LNCaP clone FGC (cell line): Measurements from ENCODE around the gene SCAANT1.

Experiments
- DNase-seq: peaks from one replicate; pipeline ENCODE4 v3.0.0-alpha.2; 2011; ENCODE audit warnings: low read depth
- H3K4me3 ChIP-seq: 2 replicates; pipeline ENCODE4 v1.5.1; 2011; ENCODE audit warnings: mild to moderate bottlenecking, low read depth, low read length, control low read depth
- TF ChIP-seq, protein P1 (sequence below): IDR thresholded peaks from 2 replicates; pipeline ENCODE4 v1.5.1; 2012; ENCODE audit warnings: mild to moderate bottlenecking; ENCODE audit not compliant: control insufficient read depth, insufficient read depth; ENCODE audit errors: extremely low read depth

SCAANT1 gene

DNA sequence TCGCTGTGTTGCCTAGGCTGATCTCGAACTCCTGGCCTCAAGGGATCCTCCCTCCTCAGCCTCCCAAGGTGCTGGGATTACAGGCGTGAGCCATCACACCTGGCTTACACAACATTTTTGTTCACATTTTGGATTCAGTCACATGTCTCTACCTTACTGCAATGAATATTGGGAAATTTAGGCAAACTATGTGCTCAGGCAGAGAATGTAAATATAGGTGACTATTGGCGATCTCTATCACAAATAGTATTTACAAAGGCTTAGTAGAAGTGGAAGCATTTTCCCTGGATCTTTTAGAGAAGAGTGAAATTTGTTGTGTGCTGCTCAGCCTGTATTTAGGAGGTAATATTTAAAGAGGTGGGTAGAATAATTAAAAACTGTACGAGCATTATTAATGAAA is 20.7 kb downstream of the SCAANT1 start:
- TF ChIP-seq, protein P1, sequence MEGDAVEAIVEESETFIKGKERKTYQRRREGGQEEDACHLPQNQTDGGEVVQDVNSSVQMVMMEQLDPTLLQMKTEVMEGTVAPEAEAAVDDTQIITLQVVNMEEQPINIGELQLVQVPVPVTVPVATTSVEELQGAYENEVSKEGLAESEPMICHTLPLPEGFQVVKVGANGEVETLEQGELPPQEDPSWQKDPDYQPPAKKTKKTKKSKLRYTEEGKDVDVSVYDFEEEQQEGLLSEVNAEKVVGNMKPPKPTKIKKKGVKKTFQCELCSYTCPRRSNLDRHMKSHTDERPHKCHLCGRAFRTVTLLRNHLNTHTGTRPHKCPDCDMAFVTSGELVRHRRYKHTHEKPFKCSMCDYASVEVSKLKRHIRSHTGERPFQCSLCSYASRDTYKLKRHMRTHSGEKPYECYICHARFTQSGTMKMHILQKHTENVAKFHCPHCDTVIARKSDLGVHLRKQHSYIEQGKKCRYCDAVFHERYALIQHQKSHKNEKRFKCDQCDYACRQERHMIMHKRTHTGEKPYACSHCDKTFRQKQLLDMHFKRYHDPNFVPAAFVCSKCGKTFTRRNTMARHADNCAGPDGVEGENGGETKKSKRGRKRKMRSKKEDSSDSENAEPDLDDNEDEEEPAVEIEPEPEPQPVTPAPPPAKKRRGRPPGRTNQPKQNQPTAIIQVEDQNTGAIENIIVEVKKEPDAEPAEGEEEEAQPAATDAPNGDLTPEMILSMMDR, result no peak
- DNase-seq, result no peak
- H3K4me3 ChIP-seq, result no peak overlapping the region

DNA sequence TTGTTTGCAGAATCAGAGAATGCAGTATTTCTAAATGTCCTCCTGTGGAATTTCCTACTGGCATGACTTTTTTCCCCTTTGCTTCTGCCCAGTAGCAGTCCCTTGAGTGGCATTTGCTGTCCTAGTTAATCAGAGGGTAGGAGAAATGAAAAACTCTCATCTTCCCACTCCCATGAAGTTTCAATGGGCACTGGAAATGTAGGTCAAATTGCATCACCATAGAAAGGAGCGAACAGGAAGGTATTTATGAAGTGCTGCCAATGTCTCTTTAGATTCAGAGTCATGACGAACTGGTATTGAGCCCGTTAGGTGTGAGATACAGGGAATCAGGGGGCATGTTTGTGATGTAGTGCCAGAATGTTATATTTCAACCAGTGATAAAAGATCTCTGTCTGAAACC is 25.3 kb downstream of the SCAANT1 start:
- no peak for DNase-seq
- TF ChIP-seq, protein P1, result no peak

GRCh38 chr3:63880653-63881052 is 31.5 kb downstream of the SCAANT1 start:
- TF ChIP-seq, protein P1, result no peak
- H3K4me3 ChIP-seq, result no peak overlapping the region
- DNase-seq, result peak; percentile 36

More for the DNA sequence above, 25.3 kb downstream of the SCAANT1 start:
- no peak overlapping the region for H3K4me3 ChIP-seq

- no peak for DNase-seq
- no peak overlapping the region for H3K4me3 ChIP-seq
- TF ChIP-seq, protein P1, result no peak
Measured at GRCh38 chr3:63878394-63879060, 33.7 kb downstream of the SCAANT1 start.

DNA sequence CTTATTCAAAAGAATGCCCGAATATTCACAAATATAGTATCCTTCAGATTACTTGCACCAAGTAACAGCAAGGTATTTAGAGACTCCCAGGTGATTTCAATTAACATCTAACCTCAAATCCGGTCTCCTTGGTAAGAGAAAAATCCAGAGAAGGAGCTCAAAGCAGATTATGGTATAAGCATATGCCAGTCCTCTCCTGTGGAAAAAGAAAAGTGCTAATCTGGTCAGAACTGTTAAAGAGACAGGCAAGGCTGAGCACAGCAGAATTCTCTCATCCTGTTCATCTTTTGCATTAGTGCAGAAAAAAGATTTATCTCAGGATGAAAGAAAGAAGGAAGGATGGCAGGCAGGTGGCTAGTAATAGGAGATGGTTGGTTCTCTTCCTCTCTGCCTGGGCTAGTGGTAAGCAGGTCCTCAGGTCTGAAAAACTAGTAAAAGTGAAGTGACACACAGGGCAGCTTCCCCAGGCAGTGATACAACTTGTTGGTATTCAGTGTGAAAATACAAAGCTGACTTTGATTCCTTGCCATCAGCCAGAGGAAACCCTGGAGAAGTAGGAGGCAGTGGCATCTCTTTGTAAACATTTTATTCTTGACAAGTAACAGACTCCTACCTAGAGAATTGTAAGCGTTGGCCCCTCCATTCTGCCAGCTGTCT is 34.3 kb downstream of the SCAANT1 start:
- TF ChIP-seq, protein P1, result no peak
- no peak for DNase-seq
- no peak overlapping the region for H3K4me3 ChIP-seq

GRCh38 chr3:63876260-63876659 is 35.9 kb downstream of the SCAANT1 start:
- TF ChIP-seq, protein P1, result no peak
- peak; percentile 43 for DNase-seq
- H3K4me3 ChIP-seq, result no peak overlapping the region

DNA sequence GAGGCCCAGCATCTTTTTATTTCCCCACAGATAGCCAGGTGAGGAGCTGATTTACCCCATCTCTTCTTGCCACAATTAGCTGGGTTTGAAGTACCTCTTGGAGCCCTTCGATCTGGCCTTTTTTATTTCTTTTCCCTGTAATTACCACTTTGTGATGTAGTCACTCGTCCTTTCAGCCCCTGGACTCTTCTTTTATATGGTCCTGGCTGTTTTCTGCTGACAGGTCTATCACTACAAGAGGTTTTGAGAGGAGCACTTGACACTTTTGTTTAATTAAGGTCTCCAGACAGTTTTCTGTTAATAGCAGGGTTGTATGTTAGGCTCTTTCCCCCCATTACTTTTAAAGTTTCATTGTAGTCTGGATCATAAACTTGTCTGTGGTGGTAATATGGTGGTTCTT is 36.7 kb downstream of the SCAANT1 start:
- DNase-seq, result no peak
- TF ChIP-seq, protein P1, result no peak

More for the DNA sequence above, 36.7 kb downstream of the SCAANT1 start:
- no peak overlapping the region for H3K4me3 ChIP-seq
